HG02970 (cell line): Measurements from ENCODE around the gene GLRA1.

ENCODE experiments used
- ATAC-seq: cut with Tn5 transposase; IDR thresholded peaks from one replicate; pipeline ENCODE4 v1.9.1; 2021; ENCODE audit warnings: mild to moderate bottlenecking, moderate library complexity, moderate number of reproducible peaks; ENCODE audit not compliant: unreplicated experiment, low FRiP score

GLRA1 gene

GRCh38 chr5:151780348-151780747, 144.3 kb downstream of the GLRA1 start:
- ATAC-seq, result no peak

DNA sequence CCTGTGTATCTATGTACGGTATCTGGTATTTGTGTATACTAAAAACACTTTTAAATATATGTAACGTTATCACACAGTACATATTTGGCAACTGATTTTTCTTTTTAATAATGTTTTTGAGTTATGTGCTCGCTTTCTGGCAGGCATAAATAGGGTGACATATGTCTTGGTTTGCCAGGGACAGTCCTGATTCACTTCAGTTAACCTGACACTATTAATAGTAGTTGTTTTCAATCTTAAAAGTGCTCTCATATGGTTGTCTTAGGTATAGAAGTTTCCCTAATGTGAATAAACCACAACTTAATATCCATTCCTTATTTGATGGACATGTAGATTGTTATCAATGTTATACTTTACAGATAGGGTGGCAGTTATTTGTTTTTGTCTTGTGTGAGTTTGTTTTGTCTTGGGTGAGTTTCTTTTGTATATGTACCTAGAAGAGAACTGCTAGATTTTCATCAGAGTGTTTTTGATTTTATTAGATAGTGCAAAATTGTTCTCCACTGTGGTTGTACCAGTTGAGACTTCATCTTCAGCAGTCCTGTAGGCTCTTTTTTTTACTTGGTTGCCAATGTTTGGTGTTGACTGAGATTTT, 145.0 kb downstream of the GLRA1 start:
- no peak for ATAC-seq

- no peak for ATAC-seq
Measured at GRCh38 chr5:151775025-151775606, 149.5 kb downstream of the GLRA1 start.

DNA sequence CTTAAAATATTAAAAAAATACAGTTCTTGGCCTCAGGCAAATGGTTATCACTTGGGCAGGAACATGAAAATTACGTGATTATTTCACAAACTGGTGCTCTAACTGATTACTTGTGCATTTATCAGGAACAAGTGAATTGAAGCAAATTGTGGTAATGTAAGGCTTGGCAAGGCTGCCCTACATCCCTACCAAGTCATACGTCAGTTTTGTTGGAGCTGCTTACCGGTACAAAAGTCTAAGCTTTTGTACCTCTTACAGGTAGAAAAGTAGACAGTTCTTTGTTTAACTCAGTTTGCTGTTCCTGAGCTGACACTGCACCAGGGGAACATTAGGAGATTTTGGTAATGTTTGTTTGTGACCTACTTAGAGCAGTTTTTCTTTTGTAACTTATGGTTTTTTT, 150.7 kb downstream of the GLRA1 start:
- no peak for ATAC-seq

DNA sequence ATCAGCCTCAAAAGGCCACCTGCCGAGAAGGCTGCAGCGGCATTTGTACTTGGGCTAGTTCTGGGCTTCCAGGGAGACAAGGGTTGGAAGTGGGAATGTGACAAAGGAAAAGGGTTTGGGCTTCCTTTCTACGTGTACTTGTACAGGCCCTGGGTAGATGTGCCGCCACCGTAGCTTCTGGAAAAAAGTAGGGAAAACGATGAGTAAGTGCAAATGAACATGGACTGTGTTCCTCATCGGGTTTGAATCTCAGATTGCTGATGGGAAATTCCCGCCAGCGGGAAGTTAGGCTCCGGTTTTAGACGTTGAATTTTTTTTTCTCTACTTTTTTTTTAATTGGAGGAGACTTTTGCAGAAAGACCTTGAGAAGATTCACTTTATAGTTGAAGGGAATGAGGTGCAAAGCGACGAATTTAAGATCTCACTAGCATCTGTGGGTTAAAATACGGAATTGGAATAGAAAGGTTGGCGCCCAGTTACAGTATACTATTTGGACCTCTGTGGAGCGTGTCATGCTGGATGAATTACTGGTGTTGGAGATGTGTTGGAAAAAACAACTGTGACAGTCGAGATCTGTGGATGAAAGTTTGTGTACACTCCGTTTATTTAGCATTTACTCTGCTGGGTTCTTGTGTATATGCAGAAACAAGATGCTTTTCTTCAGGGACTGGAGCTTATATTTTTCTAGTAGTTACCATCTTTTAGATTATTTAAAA, 151.6 kb downstream of the GLRA1 start:
- ATAC-seq, result no peak
